ENCODE measurements around the gene LRP11. TPM values are rescaled to one million over a fixed set of nuclear protein-coding genes. Genes with fewer than 3 reads are reported as not detected.

Gene LRP11
- polyA plus RNA-seq, 1 donor from 2014 or later = 1.7 TPM

DNA sequence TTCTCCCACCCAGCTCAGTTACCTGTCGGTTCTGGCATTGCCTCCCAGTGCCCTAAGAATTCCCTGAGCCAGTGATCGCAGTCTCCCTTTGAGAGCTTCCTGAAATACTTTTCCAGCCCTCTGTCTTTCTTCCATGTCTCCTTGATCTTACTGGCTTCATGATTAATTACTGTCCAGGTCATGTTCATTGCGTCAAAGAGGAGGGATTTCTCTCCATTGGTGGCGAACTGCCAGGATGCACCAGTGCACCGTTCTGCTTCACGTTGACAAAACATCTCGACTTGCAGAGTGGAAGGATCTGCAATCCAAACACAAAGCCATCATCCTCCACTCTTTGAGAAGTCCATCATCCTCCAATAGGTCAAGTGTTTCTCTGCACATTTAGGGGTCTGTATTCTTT lies 25.2 kb upstream of the LRP11 start:
- Mint-ChIP-seq H3K27ac (no peak overlapping the region), H3K27me3 (peaks cover 11% of the 10 kb centered on the region), H3K36me3 (peaks cover 2% of the 10 kb centered on the region), H3K9me3 (peaks cover 0 to 1% (median 0%) of the 10 kb centered on the region in 3 donors), H3K4me1 (no peaks in the 10 kb centered on the region), H3K4me3 (no peak overlapping the region)

- H3K4me1 Mint-ChIP-seq = no peaks in the 10 kb centered on the region
- H3K9me3 Mint-ChIP-seq = peaks cover 0 to 1% (median 0%) of the 10 kb centered on the region in 3 donors
- peaks cover 11% of the 10 kb centered on the region for H3K27me3 Mint-ChIP-seq
- H3K36me3 Mint-ChIP-seq = peaks cover 2% of the 10 kb centered on the region
- H3K4me3 Mint-ChIP-seq = no peak overlapping the region
- no peak overlapping the region for H3K27ac Mint-ChIP-seq
Measured at GRCh38 chr6:149888659-149889058, 24.5 kb upstream of the LRP11 start.

GRCh38 chr6:149888093-149888492 lies 23.9 kb upstream of the LRP11 start:
- Mint-ChIP-seq H3K9me3 (no peaks in the 10 kb centered on the region), H3K4me1 (no peaks in the 10 kb centered on the region)

DNA sequence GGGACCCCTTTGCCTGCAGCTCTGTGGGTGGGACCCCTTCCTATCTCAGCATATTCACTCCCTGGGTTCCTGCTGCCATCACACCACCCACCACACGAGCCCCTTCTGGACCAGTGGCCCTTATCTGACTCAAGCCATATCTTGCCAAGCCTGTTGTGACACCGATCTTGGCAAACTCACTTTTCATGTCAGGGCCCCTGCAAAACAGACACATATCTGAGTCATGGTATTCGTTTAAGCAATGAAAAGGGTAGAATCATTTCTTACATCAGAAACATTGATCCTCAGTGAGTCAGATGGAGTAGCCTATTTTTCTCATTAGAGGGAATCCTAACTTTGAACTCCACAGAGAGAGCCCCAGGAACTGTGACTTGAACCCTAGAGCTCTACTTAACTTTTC lies 23.2 kb upstream of the LRP11 start:
- H3K4me3 Mint-ChIP-seq = no peak overlapping the region
- no peak overlapping the region for H3K27ac Mint-ChIP-seq
- H3K4me1 Mint-ChIP-seq = no peaks in the 10 kb centered on the region

More at GRCh38 chr6:149888093-149888492, 23.9 kb upstream of the LRP11 start:
- Mint-ChIP-seq H3K4me3 (no peak overlapping the region), H3K36me3 (peaks cover 2% of the 10 kb centered on the region), H3K27me3 (peaks cover 11% of the 10 kb centered on the region), H3K27ac (no peak overlapping the region)

DNA sequence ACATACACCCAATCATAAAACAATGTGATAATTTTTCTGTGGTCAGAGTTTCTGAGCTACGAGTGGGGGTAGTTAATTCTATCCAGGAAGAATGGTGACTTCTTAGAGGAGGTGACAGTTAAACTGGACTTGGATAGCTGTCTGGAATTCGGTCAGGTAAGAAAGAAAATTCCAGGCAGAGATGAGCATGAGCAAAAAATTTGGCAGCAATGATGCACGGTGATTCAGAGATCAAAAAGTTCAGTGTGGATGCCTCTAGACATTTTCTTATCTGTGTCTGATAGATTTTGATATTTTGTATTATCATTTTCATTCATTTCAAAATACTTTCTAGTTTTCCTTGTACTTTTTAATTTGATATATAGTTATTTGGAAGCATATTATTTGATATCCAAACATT lies 21.7 kb upstream of the LRP11 start:
- Mint-ChIP-seq H3K27me3 (peaks cover 8% of the 10 kb centered on the region), H3K4me1 (no peaks in the 10 kb centered on the region), H3K9me3 (no peaks in the 10 kb centered on the region), H3K4me3 (no peak overlapping the region), H3K36me3 (peaks cover 2% of the 10 kb centered on the region), H3K27ac (no peak overlapping the region)

More for the DNA sequence above, 23.2 kb upstream of the LRP11 start:
- H3K27me3 Mint-ChIP-seq = peaks cover 7% of the 10 kb centered on the region
- no peaks in the 10 kb centered on the region for H3K9me3 Mint-ChIP-seq
- peaks cover 2% of the 10 kb centered on the region for H3K36me3 Mint-ChIP-seq

GRCh38 chr6:149884617-149885016 lies 20.5 kb upstream of the LRP11 start:
- Mint-ChIP-seq H3K9me3 (no peaks in the 10 kb centered on the region), H3K36me3 (peaks cover 2% of the 10 kb centered on the region), H3K27ac (no peak overlapping the region), H3K27me3 (peaks cover 13% of the 10 kb centered on the region), H3K4me3 (no peak overlapping the region), H3K4me1 (no peaks in the 10 kb centered on the region)

DNA sequence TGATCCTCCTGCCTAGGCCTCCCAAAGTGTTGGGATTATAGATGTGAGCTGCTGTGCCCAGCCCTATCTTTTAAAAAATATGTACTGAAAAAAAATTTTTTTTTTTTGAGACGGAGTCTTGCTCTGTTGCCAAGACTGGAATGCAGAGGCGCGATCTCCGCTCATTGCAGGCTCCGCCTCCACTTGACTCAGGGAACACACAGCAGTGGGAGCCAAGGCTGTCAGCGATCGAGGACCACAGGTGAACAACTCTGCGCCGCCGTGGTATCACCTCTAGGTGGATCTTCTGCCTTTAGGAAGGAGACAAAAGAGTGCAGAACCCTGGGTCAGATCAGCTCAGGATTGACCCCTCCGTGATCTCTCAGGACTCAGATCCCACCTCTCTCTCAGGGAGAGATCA lies 20.1 kb upstream of the LRP11 start:
- H3K4me3 Mint-ChIP-seq = peak overlapping the region in 1 of 4 donors; percentile 67
- H3K27me3 Mint-ChIP-seq = peaks cover 17% of the 10 kb centered on the region
- H3K27ac Mint-ChIP-seq = no peak overlapping the region
- peaks cover 2% of the 10 kb centered on the region for H3K36me3 Mint-ChIP-seq
- H3K4me1 Mint-ChIP-seq = no peaks in the 10 kb centered on the region
- H3K9me3 Mint-ChIP-seq = no peaks in the 10 kb centered on the region

DNA sequence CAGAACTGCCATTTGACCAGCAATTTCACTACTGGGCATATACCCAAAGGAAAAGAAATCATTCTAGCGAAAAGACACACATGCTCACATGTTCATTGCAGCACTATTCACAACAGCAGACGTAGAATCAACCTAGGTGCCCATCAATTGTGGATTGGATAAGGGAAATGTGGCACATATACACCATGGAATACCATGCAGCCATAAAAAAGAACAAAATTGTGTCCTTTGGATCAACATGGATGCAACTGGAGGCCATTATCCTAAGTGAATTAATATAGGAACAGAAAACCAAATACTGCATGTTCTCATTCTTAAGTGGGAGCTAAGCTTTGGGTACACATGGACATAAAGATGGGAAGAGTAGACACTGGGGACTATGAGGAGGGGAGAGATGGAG lies 17.7 kb upstream of the LRP11 start:
- peaks cover 13% of the 10 kb centered on the region for H3K27me3 Mint-ChIP-seq
- H3K36me3 Mint-ChIP-seq = no peaks in the 10 kb centered on the region
- no peak overlapping the region for H3K4me3 Mint-ChIP-seq
- H3K27ac Mint-ChIP-seq = no peak overlapping the region
- H3K4me1 Mint-ChIP-seq = no peaks in the 10 kb centered on the region
- no peaks in the 10 kb centered on the region for H3K9me3 Mint-ChIP-seq

DNA sequence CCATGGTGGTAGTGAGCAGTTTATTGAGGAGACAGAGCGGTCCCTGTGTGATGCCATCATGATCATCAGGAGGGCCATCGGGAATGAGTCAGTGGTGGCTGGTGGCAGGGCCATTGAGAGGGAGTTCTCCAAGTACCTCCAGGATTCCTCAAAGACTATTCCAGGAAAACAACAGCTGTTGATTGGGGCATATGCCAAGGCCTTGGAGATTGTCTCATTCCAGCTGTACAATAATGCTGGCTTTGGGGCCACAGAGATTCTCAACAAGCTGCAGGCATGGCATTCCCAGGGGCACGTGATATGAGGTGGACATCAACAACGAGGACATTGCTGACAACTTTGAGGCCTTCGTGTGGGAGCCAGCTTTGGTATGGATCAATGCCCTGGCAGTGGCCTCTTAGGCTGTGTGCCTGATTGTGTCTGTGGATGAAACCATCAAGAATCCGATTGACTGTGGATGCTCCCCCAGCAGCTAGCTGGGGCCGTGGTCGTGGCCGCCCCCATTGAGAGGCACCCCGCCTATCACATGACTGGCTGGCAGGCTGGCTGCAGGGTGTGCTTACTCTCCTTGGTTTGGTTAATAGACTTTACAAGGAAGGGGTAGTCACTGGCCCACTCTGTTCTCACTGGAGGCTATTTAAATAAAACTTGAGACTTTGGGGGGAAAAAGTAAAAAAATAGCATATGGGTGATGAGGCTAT lies 17.1 kb upstream of the LRP11 start:
- no peaks in the 10 kb centered on the region for H3K9me3 Mint-ChIP-seq
- no peaks in the 10 kb centered on the region for H3K36me3 Mint-ChIP-seq
- no peak overlapping the region for H3K4me3 Mint-ChIP-seq
- no peaks in the 10 kb centered on the region for H3K4me1 Mint-ChIP-seq
- H3K27ac Mint-ChIP-seq = peak overlapping the region in 1 of 3 donors; percentile 86
- H3K27me3 Mint-ChIP-seq = peaks cover 19% of the 10 kb centered on the region

GRCh38 chr6:149877659-149878058 lies 13.5 kb upstream of the LRP11 start:
- peaks cover 0 to 1% (median 0%) of the 10 kb centered on the region in 3 donors for H3K9me3 Mint-ChIP-seq
- H3K27ac Mint-ChIP-seq = no peak overlapping the region
- no peak overlapping the region for H3K4me3 Mint-ChIP-seq
- H3K4me1 Mint-ChIP-seq = no peaks in the 10 kb centered on the region
- H3K36me3 Mint-ChIP-seq = no peaks in the 10 kb centered on the region
- peaks cover 24% of the 10 kb centered on the region for H3K27me3 Mint-ChIP-seq

DNA sequence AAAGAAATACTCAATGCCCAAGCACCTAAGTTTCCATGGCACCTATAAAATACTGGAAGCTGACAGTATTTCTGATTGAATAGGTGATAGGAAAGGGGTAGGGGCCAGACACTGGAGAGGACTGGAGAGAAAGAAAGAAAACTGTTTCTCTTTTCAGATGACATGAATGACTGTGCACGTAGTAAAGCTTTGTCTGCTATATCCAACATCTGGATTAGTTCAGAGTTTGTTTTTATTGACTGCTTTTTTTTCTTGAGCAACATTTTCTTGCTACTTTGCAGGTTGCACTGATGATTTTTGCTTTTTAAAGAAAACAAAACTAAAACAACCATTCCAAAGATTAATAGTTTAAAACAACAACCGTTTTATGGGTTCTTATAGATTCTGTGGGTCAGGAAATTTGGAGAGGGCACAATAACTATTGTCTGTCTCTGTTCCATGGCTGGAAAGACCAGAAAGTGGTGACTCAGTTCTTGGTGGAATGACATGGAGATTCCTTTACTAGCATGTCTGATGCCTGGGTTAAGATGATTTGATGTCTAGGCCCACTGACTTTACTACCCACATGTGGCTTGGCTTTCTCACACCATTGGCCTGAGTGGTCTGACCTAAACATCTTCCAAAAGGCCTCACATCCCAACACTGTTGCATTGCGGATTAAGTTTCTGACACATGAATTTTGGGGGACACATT lies 12.2 kb upstream of the LRP11 start:
- H3K27ac Mint-ChIP-seq = no peak overlapping the region
- no peaks in the 10 kb centered on the region for H3K36me3 Mint-ChIP-seq
- no peaks in the 10 kb centered on the region for H3K4me1 Mint-ChIP-seq
- peaks cover 0 to 4% (median 0%) of the 10 kb centered on the region in 3 donors for H3K9me3 Mint-ChIP-seq
- no peak overlapping the region for H3K4me3 Mint-ChIP-seq
- H3K27me3 Mint-ChIP-seq = peaks cover 27% of the 10 kb centered on the region

- Mint-ChIP-seq H3K9me3 (peaks cover 0 to 4% (median 0%) of the 10 kb centered on the region in 3 donors), H3K4me3 (no peak overlapping the region), H3K27ac (no peak overlapping the region), H3K4me1 (peaks cover 0 to 4% (median 0%) of the 10 kb centered on the region in 3 donors), H3K27me3 (peaks cover 16% of the 10 kb centered on the region), H3K36me3 (peaks cover 1% of the 10 kb centered on the region)
Measured at GRCh38 chr6:149872233-149872632, 8.1 kb upstream of the LRP11 start.

DNA sequence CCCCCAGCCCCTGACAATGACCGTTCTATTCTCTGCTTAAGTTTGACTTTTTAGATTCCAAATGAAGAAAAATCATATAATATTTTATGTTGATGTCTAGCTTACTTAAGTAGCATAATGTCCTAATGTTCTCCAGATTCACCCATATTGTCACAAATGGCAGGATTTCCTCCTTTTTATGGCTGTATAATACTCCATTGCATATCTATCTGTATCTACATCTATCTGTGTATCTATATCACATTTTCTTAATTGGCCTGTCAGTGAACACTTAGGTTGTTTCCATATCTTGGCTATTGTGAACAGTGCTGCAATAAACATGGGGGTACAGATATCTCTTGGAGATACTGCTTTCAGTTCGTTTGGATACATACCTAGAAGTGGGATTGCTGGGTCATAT lies 7.0 kb upstream of the LRP11 start:
- Mint-ChIP-seq H3K36me3 (peaks cover 1% of the 10 kb centered on the region), H3K4me1 (peaks cover 0 to 4% (median 0%) of the 10 kb centered on the region in 3 donors), H3K4me3 (no peak overlapping the region), H3K9me3 (peaks cover 0 to 4% (median 0%) of the 10 kb centered on the region in 3 donors), H3K27ac (no peak overlapping the region), H3K27me3 (peaks cover 10% of the 10 kb centered on the region)

GRCh38 chr6:149869275-149869892 lies 5.2 kb upstream of the LRP11 start:
- no peak overlapping the region for H3K4me3 Mint-ChIP-seq
- H3K27me3 Mint-ChIP-seq = peaks cover 10% of the 10 kb centered on the region
- peaks cover 1% of the 10 kb centered on the region for H3K36me3 Mint-ChIP-seq

GRCh38 chr6:149867876-149868640 lies 3.9 kb upstream of the LRP11 start:
- Mint-ChIP-seq H3K27me3 (peaks cover 6% of the 10 kb centered on the region), H3K9me3 (peaks cover 0 to 3% (median 0%) of the 10 kb centered on the region in 3 donors), H3K27ac (no peak overlapping the region), H3K36me3 (peaks cover 1% of the 10 kb centered on the region), H3K4me1 (peaks cover 3 to 4% (median 4%) of the 10 kb centered on the region in 3 donors), H3K4me3 (peak overlapping the region in 1 of 4 donors; percentile 34)

More at GRCh38 chr6:149869275-149869892, 5.2 kb upstream of the LRP11 start:
- Mint-ChIP-seq H3K9me3 (peaks cover 0 to 3% (median 0%) of the 10 kb centered on the region in 3 donors), H3K4me1 (peaks cover 3 to 4% (median 4%) of the 10 kb centered on the region in 3 donors), H3K27ac (no peak overlapping the region)
